HepG2 (cell line): ENCODE results near the gene BEST2. TPM values are rescaled to one million over a fixed set of nuclear protein-coding genes. Genes with fewer than 3 reads are reported as not detected.

Experiments used
- CSRNP2 ChIP-seq: sonication (generic); formaldehyde crosslinking; conservative IDR thresholded peaks from 2 replicates; pipeline ENCODE4 v1.8.0; 2022; ENCODE audit warnings: low read depth, missing genetic modification reagents
- ETV5 ChIP-seq: IDR thresholded peaks from 2 replicates; pipeline ENCODE4 v1.6.1; 2018; ENCODE audit warnings: missing biosample characterization, missing genetic modification reagents, inconsistent platforms, borderline replicate concordance
- KDM3A ChIP-seq: IDR thresholded peaks from 2 replicates; pipeline ENCODE4 v1.6.1; 2018; ENCODE audit warnings: low read depth, missing compliant biosample characterization
- MEIS2 ChIP-seq: sonication (generic); formaldehyde crosslinking; IDR thresholded peaks from 2 replicates; pipeline ENCODE4 v1.9.0; 2021; ENCODE audit warnings: mild to moderate bottlenecking, missing genetic modification reagents
- MYC ChIP-seq: sonication (generic); formaldehyde crosslinking; IDR thresholded peaks from 2 replicates; pipeline ENCODE4 v1.9.0; 2021; ENCODE audit warnings: missing genetic modification reagents, borderline replicate concordance
- NFKBIZ ChIP-seq: IDR thresholded peaks from 2 replicates; pipeline ENCODE4 v1.6.1; 2018; ENCODE audit warnings: missing genetic modification reagents, missing compliant biosample characterization
- POLR2A ChIP-seq, 2 experiments: IDR thresholded peaks; 2 replicates each; pipeline ENCODE4 v1.6.1; 2011; ENCODE audit warnings: low read depth in 2 of 2, low read length in 2 of 2, mild to moderate bottlenecking in 1 of 2, moderate library complexity in 1 of 2; ENCODE audit not compliant: insufficient read depth in 1 of 2
- RELA ChIP-seq: sonication (generic); formaldehyde crosslinking; IDR thresholded peaks from 2 replicates; pipeline ENCODE4 v1.4.0; 2020; ENCODE audit warnings: missing genetic modification reagents
- SETDB1 ChIP-seq: sonication (generic); formaldehyde crosslinking; IDR thresholded peaks from 2 replicates; pipeline ENCODE4 v1.5.1; 2020; ENCODE audit warnings: missing genetic modification reagents, mild to moderate bottlenecking, borderline replicate concordance
- TARDBP ChIP-seq: sonication (generic); formaldehyde crosslinking; IDR thresholded peaks from 2 replicates; pipeline ENCODE4 v1.8.0; 2022; ENCODE audit warnings: mild to moderate bottlenecking, missing genetic modification reagents
- U2AF2 ChIP-seq: fragments of 200-400 bp; formaldehyde crosslinking; IDR thresholded peaks from 2 replicates; pipeline ENCODE4 v1.6.1; 2017; ENCODE audit warnings: low read depth, mild to moderate bottlenecking, low read length
- ZC3H4 ChIP-seq: sonication (generic); formaldehyde crosslinking; IDR thresholded peaks from 2 replicates; pipeline ENCODE4 v1.4.0; 2020; ENCODE audit warnings: missing genetic modification reagents, borderline replicate concordance
- ZFY ChIP-seq: sonication (generic); formaldehyde crosslinking; IDR thresholded peaks from 2 replicates; pipeline ENCODE4 v1.4.0; 2020; ENCODE audit warnings: missing genetic modification reagents
- ZNF333 ChIP-seq: sonication (generic); formaldehyde crosslinking; IDR thresholded peaks from 2 replicates; pipeline ENCODE4 v1.4.0; 2020; ENCODE audit warnings: mild to moderate bottlenecking, missing genetic modification reagents, borderline replicate concordance
- ZNF441 ChIP-seq: sonication (generic); formaldehyde crosslinking; IDR thresholded peaks from 2 replicates; pipeline ENCODE4 v1.7.0; 2021; ENCODE audit warnings: missing genetic modification reagents, borderline replicate concordance
- ZNF589 ChIP-seq: sonication (generic); formaldehyde crosslinking; conservative IDR thresholded peaks from 2 replicates; pipeline ENCODE4 v1.8.0; 2022; ENCODE audit warnings: mild to moderate bottlenecking, moderate library complexity, missing genetic modification reagents
- ZNF83 ChIP-seq: sonication (generic); formaldehyde crosslinking; IDR thresholded peaks from 2 replicates; pipeline ENCODE4 v1.4.0; 2020; ENCODE audit warnings: missing genetic modification reagents, mild to moderate bottlenecking, borderline replicate concordance
- ZSCAN22 ChIP-seq: sonication (generic); formaldehyde crosslinking; IDR thresholded peaks from 2 replicates; pipeline ENCODE4 v1.4.0; 2020; ENCODE audit warnings: mild to moderate bottlenecking, missing genetic modification reagents
- polyA plus RNA-seq, 8 experiments: library from polyadenylated mRNA; depleted of rRNA in 3 of 8; stranded (reverse) in 7 of 8; unstranded in 1 of 8; fragments of >200 nt; fragmentation: Illumina TruSeq in 4 of 8; extraction: Trizol in 4 of 8; gene quantifications; 2 replicates each; pipeline versions ENCODE4 v1.2.1 to v1.2.3, GENCODE V29; 2011 to 2016; ENCODE audit warnings: low read depth in 4 of 8, missing spikeins in 1 of 8, mixed read lengths in 1 of 8; ENCODE audit not compliant: insufficient read depth in 1 of 8
- total RNA-seq, 5 experiments: library from RNA; depleted of rRNA; stranded (reverse); fragments of >200 nt; fragmentation: Illumina TruSeq; extraction: Trizol; gene quantifications; 2 replicates each; pipeline ENCODE4 v1.2.3, GENCODE V29; 2016; ENCODE audit warnings: low read depth in 1 of 5
- TF ChIP-seq, protein P1 (sequence below): sonication (generic); formaldehyde crosslinking; IDR thresholded peaks from 2 replicates; pipeline ENCODE4 v1.4.0; 2020; ENCODE audit warnings: low read depth, missing genetic modification reagents
- TF ChIP-seq, protein P2 (sequence below): sonication (generic); formaldehyde crosslinking; IDR thresholded peaks from 2 replicates; pipeline ENCODE4 v1.4.0; 2020; ENCODE audit warnings: missing genetic modification reagents
- TF ChIP-seq, protein P3 (sequence below): sonication (generic); formaldehyde crosslinking; IDR thresholded peaks from 2 replicates; pipeline ENCODE4 v1.8.1; 2023; ENCODE audit warnings: mild to moderate bottlenecking, missing genetic modification reagents

Gene BEST2
- total and polyA plus RNA-seq, 2 of the 13 experiments (the other 11 are each of a cell fraction or from before 2014, with no cell fraction given) = not detected

- no peak for TF ChIP-seq RELA (CRISPR knock-in tag)
- peak; percentile 48; the same call in 1 of the 2 replicates for TF ChIP-seq KDM3A (CRISPR knock-in tag)
- no peak for TF ChIP-seq SETDB1
- TF ChIP-seq, protein P1, sequence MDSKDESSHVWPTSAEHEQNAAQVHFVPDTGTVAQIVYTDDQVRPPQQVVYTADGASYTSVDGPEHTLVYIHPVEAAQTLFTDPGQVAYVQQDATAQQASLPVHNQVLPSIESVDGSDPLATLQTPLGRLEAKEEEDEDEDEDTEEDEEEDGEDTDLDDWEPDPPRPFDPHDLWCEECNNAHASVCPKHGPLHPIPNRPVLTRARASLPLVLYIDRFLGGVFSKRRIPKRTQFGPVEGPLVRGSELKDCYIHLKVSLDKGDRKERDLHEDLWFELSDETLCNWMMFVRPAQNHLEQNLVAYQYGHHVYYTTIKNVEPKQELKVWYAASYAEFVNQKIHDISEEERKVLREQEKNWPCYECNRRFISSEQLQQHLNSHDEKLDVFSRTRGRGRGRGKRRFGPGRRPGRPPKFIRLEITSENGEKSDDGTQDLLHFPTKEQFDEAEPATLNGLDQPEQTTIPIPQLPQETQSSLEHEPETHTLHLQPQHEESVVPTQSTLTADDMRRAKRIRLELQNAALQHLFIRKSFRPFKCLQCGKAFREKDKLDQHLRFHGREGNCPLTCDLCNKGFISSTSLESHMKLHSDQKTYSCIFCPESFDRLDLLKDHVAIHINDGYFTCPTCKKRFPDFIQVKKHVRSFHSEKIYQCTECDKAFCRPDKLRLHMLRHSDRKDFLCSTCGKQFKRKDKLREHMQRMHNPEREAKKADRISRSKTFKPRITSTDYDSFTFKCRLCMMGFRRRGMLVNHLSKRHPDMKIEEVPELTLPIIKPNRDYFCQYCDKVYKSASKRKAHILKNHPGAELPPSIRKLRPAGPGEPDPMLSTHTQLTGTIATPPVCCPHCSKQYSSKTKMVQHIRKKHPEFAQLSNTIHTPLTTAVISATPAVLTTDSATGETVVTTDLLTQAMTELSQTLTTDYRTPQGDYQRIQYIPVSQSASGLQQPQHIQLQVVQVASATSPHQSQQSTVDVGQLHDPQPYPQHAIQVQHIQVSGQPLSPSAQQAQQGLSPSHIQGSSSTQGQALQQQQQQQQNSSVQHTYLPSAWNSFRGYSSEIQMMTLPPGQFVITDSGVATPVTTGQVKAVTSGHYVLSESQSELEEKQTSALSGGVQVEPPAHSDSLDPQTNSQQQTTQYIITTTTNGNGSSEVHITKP (CRISPR knock-in tag) = 0 out of 2 replicates have a peak, but pooled peaks have one; percentile 48
- 0 out of 2 replicates have a peak, but pooled peaks have one; percentile 53 for TF ChIP-seq ZNF441 (CRISPR knock-in tag)
- TF ChIP-seq NFKBIZ = no peak
- no peak for TF ChIP-seq TARDBP (CRISPR knock-in tag)
- TF ChIP-seq, protein P2, sequence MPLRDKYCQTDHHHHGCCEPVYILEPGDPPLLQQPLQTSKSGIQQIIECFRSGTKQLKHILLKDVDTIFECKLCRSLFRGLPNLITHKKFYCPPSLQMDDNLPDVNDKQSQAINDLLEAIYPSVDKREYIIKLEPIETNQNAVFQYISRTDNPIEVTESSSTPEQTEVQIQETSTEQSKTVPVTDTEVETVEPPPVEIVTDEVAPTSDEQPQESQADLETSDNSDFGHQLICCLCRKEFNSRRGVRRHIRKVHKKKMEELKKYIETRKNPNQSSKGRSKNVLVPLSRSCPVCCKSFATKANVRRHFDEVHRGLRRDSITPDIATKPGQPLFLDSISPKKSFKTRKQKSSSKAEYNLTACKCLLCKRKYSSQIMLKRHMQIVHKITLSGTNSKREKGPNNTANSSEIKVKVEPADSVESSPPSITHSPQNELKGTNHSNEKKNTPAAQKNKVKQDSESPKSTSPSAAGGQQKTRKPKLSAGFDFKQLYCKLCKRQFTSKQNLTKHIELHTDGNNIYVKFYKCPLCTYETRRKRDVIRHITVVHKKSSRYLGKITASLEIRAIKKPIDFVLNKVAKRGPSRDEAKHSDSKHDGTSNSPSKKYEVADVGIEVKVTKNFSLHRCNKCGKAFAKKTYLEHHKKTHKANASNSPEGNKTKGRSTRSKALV = 0 out of 2 replicates have a peak, but pooled peaks have one; percentile 13
- TF ChIP-seq CSRNP2 (CRISPR knock-in tag) = no peak
- 0 out of 2 replicates have a peak, but pooled peaks have one; percentile 26 for TF ChIP-seq ZC3H4 (CRISPR knock-in tag)
- TF ChIP-seq, protein P3, sequence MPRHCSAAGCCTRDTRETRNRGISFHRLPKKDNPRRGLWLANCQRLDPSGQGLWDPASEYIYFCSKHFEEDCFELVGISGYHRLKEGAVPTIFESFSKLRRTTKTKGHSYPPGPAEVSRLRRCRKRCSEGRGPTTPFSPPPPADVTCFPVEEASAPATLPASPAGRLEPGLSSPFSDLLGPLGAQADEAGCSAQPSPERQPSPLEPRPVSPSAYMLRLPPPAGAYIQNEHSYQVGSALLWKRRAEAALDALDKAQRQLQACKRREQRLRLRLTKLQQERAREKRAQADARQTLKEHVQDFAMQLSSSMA (CRISPR knock-in tag) = peak; percentile 78
- peak; percentile 47 for TF ChIP-seq MYC (CRISPR knock-in tag)
- no peak for TF ChIP-seq U2AF2
- peak; percentile 47; the same call in 1 of the 2 replicates for TF ChIP-seq MEIS2 (CRISPR knock-in tag)
- peak; percentile 43; the same call in 1 of the 2 replicates for TF ChIP-seq ZNF589
- TF ChIP-seq ZFY (CRISPR knock-in tag) = no peak
- no peak for TF ChIP-seq ZSCAN22 (CRISPR knock-in tag)
- peak; percentile 89 for TF ChIP-seq ETV5
- TF ChIP-seq ZNF83 = 0 out of 2 replicates have a peak, but pooled peaks have one; percentile 53
- peak in 1 of 2 experiments; percentile 47; a peak in 1 of 4 replicates for TF ChIP-seq POLR2A (IDR thresholded peaks at IDR 0.05; ENCODE audit: insufficient read depth in 1 of 2, low read depth in 2 of 2, low read length in 2 of 2)
- 0 out of 2 replicates have a peak, but pooled peaks have one; percentile 79 for TF ChIP-seq ZNF333
Measured at GRCh38 chr19:12778017-12778904, 26.7 kb downstream of the BEST2 start (continued).
